ENCODE data around the gene RTN4R.
"Not testable (repeated sequence)": the region's sequence is repeated elsewhere in the genome, so short reads cannot be mapped to it uniquely, and the experiment has no call there.

RTN4R gene

GRCh38 chr22:20269673-20270072, 1.6 kb upstream of the RTN4R start:
- DNase-seq: not testable (repeated sequence)

GRCh38 chr22:20269201-20269600, 1.1 kb upstream of the RTN4R start:
- DNase-seq: not testable (repeated sequence)

DNA sequence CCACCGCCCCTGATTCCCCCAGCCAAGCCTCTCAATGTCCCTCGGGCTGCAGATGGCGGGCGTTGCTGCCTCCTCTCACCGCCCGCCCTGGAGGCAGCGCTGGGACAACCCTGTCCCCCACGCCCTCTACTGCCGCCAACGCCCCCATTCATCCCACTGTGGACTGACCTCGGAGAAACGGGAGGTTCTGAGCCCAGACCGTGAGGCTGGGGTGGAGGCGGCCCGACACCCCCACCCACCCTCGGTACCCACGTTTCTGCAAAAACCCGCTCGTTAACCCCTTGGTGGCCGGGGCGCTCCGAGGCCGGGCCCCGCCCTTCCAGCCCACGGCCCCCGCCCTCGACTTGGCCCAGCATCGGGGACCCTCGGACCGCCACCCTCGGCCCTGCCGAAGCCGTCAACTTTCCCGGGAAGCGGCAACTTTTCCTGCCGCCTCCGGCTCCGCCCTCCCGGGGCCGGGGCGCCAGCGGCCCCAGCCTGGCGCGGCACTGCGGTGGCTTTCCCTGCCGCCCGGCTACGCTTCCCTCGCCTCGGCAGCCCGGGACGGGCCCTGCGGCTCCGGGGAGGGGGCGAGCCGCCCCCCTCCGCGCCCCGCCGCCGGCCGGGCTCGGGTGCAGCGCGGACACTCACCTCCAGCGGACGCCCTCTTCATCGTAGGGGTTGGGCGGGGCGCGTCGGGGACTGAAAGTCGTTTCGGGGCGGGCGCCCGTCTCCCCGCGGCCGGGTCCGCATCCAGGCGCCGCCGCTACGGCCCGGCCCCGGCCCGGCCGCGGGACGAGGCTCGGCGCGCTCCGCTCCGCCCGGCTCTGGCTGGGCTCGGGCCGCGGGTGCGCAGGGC, 458 bp downstream of the RTN4R start:
- no peak for DNase-seq

GRCh38 chr22:20266667-20267440, 1.3 kb downstream of the RTN4R start:
- peak; percentile 54 for DNase-seq

- DNase-seq: not testable (repeated sequence)
Observed at GRCh38 chr22:20265772-20266666, 2.1 kb downstream of the RTN4R start.

- no peak for DNase-seq
Observed at GRCh38 chr22:20264614-20265452, 3.3 kb downstream of the RTN4R start.

- not testable (repeated sequence) for DNase-seq
Observed at GRCh38 chr22:20263404-20264281, 4.5 kb downstream of the RTN4R start.

DNA sequence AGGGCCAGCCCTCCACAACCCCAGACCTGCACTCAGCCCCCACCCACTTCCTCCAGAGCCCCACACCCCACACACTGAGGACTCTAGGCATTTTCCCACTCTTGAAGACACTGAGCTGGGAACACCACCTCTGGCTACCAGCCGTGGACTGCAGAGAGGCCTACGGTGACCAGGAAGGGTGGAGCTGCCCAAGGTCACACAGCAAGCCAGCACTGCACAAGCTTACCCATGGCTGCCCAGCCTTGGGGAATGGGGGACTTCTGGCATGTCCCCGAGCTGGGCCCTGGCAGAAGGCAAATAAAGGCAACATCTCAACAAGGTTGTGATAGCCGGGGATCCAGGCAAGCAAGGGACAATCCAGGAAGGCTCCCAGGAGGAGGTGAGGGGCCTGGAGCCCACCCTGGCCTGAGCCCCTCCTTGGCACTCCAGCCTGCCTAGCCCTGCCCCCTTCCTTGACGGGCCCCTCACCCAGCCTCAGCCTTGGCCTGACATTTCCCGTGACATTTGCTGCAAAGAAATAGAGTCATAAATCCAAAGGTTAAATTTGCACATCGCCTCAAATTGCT, 5.5 kb downstream of the RTN4R start:
- DNase-seq: no peak

DNA sequence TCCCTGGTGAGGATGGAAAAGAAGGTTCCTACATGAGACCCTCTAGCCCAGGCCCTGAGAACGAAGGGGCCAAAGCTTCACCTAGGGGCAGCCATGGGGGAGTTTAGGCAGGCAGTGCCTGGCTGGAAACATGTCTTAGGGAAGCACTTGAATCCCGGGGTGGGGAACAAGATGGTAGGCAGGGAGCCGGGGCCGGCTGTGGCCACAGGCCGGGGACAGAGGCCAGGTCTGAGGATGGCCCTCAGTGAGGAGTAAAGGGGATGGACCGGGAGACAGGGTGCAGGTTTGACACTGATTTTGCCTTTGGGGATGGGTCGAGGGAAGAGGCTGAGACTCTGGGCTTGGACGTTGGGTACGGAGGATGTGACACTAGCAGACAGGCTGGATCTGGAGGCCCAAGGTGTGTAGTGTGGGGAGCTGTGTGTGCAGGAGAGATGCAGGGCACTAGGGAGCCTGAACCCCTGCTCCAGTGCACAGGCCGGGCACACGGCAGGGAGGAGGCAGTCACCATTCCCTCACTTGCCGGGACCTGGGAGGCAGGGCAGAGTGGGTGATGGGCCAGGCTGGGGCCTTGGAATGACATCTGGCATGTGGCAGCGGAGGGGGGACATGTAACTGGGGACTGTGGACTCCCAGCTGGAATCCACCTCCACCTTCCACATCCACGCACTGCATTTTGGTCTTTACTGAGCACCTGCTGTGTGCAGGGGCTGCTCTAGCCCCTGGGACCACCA, 6.1 kb downstream of the RTN4R start:
- no peak for DNase-seq

DNA sequence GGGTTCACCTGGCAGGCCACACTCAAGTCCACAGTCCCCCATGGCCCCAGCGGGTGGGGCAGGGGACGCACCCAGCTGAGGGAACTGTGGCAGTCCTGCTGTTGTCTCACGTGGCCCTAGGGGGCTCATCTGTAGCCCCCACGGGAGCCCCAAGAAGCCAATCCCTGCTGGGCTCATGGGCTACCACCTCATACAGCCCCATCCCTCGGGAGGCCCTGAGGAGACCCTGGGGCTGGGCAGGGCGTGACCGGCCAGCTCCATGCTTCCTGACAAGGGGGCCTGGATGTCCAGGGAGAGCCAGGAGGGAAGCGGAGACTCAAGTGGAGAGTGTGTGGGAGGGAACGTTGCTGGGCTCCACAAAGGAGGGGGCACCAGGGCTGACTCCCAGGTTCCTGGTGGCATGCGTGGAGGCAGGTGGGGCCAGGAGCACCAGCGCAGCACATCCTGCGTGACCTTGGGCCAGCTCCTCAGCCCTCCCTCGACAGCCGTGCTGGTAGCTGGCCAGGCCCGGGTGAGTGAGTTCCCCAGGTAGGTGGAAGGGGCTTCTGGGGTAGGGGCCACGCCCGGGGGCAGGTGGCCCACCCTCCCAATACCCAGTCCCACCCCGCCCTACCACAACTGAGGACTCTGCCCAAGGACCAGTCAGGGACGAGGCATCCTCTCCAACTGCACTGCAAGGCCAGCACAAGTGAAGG, 7.9 kb downstream of the RTN4R start:
- no peak for DNase-seq

GRCh38 chr22:20259327-20259688, 8.8 kb downstream of the RTN4R start:
- no peak for DNase-seq

DNA sequence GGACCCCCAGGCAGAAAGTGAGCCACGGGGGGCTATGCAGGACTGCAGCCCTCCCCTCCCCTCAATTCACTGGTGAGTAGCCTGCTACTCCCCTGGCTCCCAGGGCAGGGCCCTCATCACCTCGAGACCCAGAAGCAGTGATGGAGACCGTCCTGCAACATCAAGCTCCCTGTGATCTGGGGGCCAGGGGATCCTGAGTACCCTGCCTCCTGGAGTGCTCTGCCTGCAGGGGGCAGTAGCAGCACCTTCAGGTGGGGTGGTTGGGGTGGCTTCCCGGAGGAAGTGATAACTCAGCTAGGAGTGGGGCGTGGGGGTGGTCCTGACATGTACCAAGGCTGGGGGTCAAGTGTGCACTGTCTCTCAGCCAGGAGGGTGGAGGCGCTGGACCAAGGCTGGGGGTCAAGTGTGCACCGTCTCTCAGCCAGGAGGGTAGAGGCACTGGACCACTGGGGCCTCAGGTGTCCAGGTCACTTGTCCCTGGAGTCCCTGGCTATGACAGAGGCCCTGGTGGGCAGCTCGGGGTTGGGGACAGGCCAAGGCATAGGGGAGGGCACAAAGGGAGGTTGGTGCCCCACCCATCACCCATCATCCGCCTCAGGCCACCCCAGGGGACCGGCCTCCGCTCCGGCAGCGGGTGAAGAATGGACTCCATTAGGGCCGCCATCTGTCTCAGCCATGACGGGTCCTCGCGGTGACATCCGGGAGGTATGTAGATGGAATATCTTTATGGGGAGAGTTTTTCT, 9.4 kb downstream of the RTN4R start:
- DNase-seq: no peak

DNA sequence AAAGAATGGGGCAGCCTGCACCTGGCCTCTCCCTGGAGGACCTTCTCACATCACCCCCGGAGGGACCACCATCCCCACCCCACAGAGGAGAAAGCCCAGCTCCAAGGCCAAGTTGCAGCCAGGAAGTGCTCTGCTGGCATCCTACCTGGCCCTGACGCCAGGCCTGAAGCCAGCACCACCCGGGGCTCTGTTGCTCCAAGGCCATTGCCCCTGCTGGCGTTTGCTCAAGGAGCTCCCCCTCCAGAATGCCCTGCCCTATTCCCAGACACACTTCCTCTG, 10.2 kb downstream of the RTN4R start:
- DNase-seq: no peak

- DNase-seq: no peak
Observed at GRCh38 chr22:20257212-20258020, 10.7 kb downstream of the RTN4R start.

DNA sequence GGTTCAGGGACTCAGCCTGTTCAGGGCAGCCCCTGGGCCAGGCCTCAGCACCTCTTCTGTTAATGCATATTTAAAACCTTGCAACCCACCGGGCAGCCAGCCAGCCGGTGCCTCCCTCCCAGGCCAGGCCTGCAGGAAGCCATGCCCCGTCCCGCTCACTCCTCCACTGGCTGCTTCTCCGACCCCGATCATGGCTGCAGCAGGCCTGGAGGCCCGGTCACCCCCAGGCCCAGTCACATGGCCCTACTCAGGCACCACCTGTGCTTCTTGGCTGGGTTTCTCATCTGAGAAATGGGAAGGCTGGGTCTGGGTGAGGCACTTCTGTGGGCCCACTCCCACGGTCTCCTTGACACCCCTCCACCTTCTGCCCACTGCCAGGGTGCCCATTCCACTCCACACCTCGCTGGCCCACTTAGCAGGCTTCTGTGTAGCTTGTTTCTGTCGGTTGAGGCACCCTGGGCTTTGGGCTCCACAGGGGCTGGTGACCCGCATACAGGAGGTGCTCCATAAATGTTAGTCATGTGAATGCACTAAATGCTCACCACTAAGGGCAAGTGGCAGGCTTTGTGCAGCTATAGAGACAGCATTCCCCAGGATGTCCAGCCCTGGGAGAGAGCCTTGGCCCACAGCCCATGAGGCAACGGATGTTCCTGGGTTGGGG, 11.4 kb downstream of the RTN4R start:
- DNase-seq: no peak

GRCh38 chr22:20256027-20256426, 12.1 kb downstream of the RTN4R start:
- no peak for DNase-seq

All from MV-4-11 (cell line).